HG03460 (cell line): Measurements from ENCODE around the gene MORN1.
"Not testable (repeated sequence)": the region's sequence is repeated elsewhere in the genome, so short reads cannot be mapped to it uniquely, and the experiment has no call there.

ENCODE experiments used
- ATAC-seq: cut with Tn5 transposase; IDR thresholded peaks from one replicate; pipeline ENCODE4 v1.9.1; 2021; ENCODE audit not compliant: unreplicated experiment

The MORN1 gene

DNA sequence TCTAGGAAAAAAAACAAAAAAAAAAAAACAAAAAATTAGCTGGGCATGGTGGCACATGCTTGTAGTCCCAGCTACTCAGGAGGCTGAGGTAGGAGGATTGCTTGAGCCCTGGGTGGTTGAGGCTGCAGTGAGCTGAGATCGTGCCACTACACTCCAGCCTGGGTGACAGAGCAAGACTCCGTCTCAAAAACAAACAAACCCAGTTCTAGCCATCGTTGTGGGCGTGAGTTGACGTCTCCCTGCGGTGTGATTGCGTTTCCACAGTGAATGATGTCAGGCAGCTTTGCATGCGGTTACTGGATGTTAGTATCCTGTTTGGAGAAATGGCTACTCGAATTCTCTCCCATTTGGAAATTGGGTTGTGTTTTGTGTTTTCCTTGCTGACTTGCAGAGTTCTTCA lies 95.1 kb downstream of the MORN1 start:
- not testable (repeated sequence) for ATAC-seq

- ATAC-seq, result no peak
These were observed 95.8 kb downstream of the MORN1 start for GRCh38 chr1:2295526-2295925.

DNA sequence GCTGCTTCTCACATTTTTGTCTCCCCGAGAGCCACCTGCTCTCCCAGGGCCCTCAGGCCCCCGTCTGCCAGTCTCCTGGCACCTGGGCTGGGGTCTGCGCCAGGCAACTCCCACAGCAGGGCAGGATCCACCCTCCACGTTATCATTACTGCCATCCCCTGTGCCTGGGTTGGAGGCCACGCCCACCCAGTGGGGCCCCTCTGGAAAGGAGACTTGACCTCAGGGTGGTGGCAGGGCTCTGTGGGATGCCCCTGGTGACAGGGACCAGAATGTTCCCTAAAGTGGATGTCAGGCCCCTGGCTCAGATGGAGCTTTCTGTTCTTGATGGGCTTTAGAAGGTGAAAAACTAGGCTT lies 96.7 kb downstream of the MORN1 start:
- ATAC-seq, result no peak

DNA sequence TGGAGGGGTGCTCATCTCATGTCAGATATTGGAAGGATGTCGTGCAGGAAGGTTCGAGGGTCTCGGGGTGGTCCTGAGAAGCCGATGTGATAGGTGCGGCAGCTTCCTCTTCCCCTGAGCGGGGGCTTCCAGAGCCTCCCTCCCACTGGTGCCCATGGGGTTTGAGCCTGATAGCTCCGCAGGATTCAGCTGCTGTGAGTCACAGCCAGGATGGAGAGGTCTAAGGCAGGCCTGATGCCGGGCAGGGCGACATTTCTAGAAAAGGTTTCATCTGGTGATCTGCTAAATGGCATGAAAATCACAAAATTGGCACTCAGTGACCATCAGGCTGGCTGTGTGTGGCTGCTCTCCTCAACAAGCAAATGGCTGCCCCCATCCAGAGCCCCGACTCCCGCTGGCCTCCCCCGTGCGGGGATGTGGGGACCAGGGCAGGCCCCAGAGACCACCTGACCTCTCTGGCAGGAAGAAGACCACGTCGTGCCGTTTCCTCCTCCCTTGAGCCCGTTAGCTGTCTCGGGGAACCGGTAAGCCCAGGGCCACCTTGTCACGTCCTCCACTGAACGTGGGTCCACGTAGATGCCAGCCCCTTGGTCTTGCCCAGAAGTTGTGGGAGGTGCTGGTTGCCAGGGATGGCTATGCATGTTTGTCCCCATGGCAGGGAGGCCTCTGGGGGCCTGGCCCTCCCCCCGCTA lies 97.2 kb downstream of the MORN1 start:
- ATAC-seq, result no peak

DNA sequence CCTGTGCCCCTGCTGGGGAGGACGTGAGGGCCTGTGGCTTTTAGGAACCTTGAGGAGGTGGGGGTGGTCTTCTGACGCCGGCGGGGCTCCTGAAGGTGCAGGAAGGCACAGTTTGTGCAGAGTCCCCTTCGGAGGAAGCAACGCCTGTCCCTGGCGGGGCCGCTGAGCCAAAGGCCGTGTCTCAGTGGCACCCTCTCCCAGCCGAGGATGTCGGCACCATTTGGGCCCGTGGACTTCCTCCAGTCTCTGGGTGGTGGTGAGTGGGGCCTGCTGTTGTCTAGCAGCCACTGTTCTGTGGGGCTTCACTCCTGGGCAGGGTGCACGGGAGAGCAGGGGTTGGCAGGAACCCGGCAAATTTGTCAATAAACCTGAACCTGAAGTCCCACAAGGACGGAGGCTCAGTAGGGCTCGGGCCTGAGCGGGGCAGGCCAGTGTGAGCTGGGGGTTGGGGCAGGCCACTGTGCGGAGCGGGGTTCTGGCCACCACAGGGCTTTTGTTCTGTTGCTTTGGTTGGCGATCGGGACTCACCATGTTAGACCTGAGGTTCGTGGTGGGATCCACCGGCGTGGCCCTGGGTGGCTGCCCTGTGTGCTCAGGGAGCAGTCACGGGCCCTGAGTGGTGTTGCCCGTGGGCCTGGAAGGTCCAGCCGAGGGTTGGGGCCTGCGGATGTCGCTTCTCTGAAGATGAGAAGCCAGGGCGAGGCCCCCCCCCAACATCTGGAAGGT lies 98.5 kb downstream of the MORN1 start:
- ATAC-seq, result no peak

DNA sequence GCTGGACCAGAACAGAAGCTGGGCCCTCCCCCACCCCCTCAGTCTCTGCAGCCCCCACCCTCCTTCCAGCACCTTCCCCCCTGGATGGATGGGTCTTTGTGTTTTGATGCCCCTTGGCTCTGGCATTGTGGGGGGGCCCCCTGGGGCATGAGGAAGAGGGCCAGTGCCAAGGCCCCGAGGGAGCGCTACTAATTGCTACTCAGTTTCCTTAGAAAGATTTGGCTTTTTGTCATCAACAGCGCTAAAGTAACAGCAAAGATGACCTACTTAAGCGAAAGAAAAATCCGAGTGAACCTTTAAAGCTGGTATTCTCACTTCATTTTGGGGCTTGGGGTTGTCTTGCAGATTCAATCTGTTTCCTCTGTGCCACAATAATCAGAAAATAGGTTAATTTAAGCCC lies 99.8 kb downstream of the MORN1 start:
- no peak for ATAC-seq

- ATAC-seq, result peak; percentile 62
These were observed 100.5 kb downstream of the MORN1 start for GRCh38 chr1:2290595-2291510.

DNA sequence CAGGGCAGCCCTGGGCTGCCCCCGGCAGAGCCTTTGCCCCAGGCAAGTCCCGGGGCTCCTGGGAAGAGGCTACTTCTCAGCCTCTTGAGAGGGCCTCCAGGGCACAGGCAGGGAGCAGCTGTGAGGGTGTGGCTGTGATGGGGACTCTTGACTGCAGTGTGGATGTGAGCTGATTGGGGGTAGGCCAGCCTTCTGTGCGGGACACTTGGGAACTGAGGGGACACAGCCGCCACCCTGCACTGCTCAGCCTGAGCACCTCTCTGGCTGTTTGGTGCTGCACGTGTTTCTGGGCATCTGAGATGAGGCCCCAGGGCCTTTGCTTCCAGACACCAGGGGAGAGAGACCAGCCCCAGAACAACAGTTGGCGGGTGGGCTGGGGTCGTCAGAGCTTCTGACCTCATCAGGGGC lies 101.2 kb downstream of the MORN1 start:
- no peak for ATAC-seq

DNA sequence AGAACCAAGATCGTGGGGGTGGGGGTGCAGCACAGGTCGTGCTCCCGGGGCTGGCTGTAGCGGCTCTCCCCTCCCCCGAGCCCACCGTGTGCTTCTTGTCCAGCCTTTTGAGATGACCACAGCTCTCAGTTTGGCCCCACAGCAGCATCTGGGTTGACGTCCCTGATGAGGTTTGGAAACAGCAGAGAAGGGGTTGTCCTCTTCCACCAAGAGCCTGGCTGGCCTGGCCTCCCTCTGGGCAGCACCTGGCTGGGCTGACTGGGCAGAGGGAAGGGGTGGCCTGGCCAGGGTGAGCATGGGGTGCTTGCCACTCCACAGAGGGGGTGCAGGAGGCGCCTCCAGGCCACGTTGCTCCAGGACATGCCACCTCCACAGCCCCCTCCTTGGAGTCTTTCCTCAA lies 101.7 kb downstream of the MORN1 start:
- no peak for ATAC-seq

- no peak for ATAC-seq
These were observed 102.4 kb downstream of the MORN1 start for GRCh38 chr1:2288816-2289536.

- ATAC-seq, result no peak
These were observed 103.0 kb downstream of the MORN1 start for GRCh38 chr1:2288311-2288710.

- ATAC-seq, result no peak
These were observed 103.7 kb downstream of the MORN1 start for GRCh38 chr1:2287649-2288048.

GRCh38 chr1:2286923-2287322 lies 104.4 kb downstream of the MORN1 start:
- no peak for ATAC-seq

DNA sequence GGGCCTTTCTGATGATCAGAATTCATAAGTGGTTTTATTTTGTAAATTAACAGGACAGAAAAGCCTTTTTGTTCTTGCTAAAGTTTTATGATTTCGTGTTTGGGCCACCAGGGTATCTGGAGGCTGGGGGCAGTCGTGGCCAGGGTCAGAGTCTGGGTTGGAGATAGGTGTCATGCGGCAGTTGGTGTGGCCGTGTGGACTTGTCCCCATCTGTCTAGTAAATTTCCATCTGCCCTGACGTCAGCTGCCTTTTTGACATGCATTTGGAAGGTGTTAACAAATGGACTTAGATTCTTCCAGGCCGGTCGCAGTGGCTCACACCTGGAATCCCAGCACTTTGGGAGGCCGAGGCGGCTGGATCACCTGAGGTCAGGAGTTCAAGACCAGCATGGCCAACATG lies 106.4 kb downstream of the MORN1 start:
- ATAC-seq, result no peak

- no peak for ATAC-seq
These were observed 107.1 kb downstream of the MORN1 start for GRCh38 chr1:2283991-2284895.

DNA sequence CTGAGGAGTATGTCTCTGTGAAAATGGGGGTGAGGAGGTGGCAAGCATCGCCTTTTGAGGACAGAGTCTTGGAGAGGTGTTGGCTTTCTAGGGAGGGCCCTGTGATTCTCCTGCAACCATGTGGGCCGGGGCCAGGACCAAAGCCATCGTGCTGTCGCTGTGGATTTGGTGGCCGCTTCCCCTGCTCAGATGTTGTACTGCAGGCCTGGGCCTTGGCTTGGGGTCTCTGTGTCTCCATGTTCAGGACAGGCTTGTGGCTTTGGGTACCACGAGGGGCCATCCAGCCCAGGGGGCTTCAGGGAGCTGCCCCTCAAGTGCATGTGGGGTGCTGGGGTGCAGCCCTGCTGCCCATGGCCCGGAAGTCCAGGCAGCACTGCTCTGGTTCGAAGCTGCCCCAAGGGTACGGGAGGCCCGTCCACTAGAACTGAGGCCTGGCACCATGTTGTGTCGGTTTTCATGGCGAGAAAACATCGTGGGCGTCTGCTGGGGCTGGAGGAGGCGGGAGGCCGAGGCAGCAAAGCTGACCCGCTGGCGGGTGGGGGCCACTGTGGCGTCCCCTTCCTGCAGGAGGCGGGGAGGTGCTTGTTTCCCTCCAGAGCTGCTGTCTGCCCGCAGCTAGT lies 107.9 kb downstream of the MORN1 start:
- no peak for ATAC-seq

GRCh38 chr1:2282556-2283270 lies 108.6 kb downstream of the MORN1 start:
- no peak for ATAC-seq

DNA sequence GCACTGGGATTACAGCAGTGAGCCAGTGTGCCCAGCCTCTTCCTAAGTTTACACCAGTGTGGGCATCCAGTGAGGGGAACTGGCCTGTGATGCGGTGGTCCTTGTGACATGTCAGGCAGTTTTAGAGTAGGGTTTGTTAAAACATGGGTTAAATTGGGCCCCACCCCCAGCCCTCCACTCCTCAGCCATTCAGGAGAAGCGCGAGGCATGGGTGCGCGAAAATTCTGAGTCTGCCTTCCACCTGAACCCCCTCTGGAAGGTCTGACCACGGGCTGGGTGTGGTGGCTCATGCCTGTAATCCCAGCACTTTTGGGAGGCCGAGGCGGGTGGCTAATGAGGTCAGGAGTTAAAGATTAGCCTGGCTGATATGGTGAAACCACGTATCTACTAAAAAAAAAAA lies 111.5 kb downstream of the MORN1 start:
- ATAC-seq, result no peak

- no peak for ATAC-seq
These were observed 112.1 kb downstream of the MORN1 start for GRCh38 chr1:2279210-2279639.
